ENCODE results near the gene IKBKE. TPM values are rescaled to one million over a fixed set of nuclear protein-coding genes. Genes with fewer than 3 reads are reported as not detected.

Gene IKBKE
- total and polyA plus RNA-seq, 2 of the 8 experiments (the other 6 are each of a cell fraction or from before 2014, with no cell fraction given): 8.6 to 12.0 TPM

- H2AFZ ChIP-seq (ENCODE audit: low read length): no peak overlapping the region
- no peaks in the 10 kb centered on the region for H3K79me2 ChIP-seq (ENCODE audit: control insufficient read depth in 1 of 2, insufficient read depth in 2 of 2, low read length in 2 of 2)
- no peak for DNase-seq (ENCODE audit: low read depth in 1 of 2, low spot score in 2 of 2)
- H3K4me2 ChIP-seq (ENCODE audit: insufficient read depth in 1 of 2, low read depth in 2 of 2, low read length in 2 of 2): no peak overlapping the region
- CTCF ChIA-PET (ENCODE audit: partially characterized antibody): interaction anchor here (0.5 to 2.3 kb wide), 14 partner anchors 11 to 154 kb away, joined by 3 to 10 read pairs (median 4); no protein-coding TSS in a partner anchor
- no peak overlapping the region for H3K23ac ChIP-seq (ENCODE audit: insufficient read length)
- FAIRE-seq: no peak
- POLR2A ChIA-PET (ENCODE audit: partially characterized antibody): interaction anchor here (0.6 to 2.2 kb wide), 2 partner anchors 26 to 1621 kb away, joined by 4 to 6 read pairs; no protein-coding TSS in a partner anchor
- no peaks in the 10 kb centered on the region for H3K9me3 ChIP-seq (ENCODE audit: insufficient read depth in 2 of 2, low read depth in 1 of 2, low read length in 1 of 2)
- no peak overlapping the region for H2BK15ac ChIP-seq (ENCODE audit: low read length)
- no peaks in the 10 kb centered on the region for H3K79me1 ChIP-seq (ENCODE audit: low read depth, low read length)
- no peak overlapping the region for H3K4ac ChIP-seq (replicated peaks; ENCODE audit: insufficient read length, low read depth, low read length)
- no peak overlapping the region for H3K27ac ChIP-seq (ENCODE audit: low read depth, low read length)
- H3K14ac ChIP-seq (ENCODE audit: insufficient read length): no peak overlapping the region
- H4K5ac ChIP-seq (ENCODE audit: insufficient read length, low read depth, low read length): no peak overlapping the region
- no peak overlapping the region for H3K4me3 ChIP-seq (ENCODE audit: extremely low read depth in 1 of 4, insufficient read depth in 2 of 4, low read depth in 3 of 4, low read length in 4 of 4)
- no peak overlapping the region for H2BK120ac ChIP-seq (replicated peaks; ENCODE audit: low read depth, low read length)
- no peak overlapping the region for H3K56ac ChIP-seq (replicated peaks; ENCODE audit: insufficient read length, low read depth, low read length)
- no peaks in the 10 kb centered on the region for H3K36me3 ChIP-seq (ENCODE audit: control insufficient read depth in 2 of 4, insufficient read depth in 4 of 4, low read length in 3 of 4)
- peaks cover 13 to 33% (median 29%) of the 10 kb centered on the region in 4 experiments for H3K27me3 ChIP-seq (replicated peaks in 1 of 4; ENCODE audit: control insufficient read depth in 3 of 4, extremely low read depth in 1 of 4, insufficient read depth in 3 of 4, low read length in 3 of 4)
- H3K23me2 ChIP-seq (ENCODE audit: low read depth, low read length): peaks cover 9% of the 10 kb centered on the region; the same call in 1 of the 2 replicates
- peaks cover 2 to 5% of the 10 kb centered on the region in 2 experiments for H4K20me1 ChIP-seq (replicated peaks in 1 of 2; ENCODE audit: control insufficient read depth in 1 of 2, insufficient read depth in 2 of 2, low read length in 2 of 2)
- H2BK5ac ChIP-seq (ENCODE audit: low read depth, low read length): no peak overlapping the region
- H2BK12ac ChIP-seq (ENCODE audit: low read depth, low read length): 0 out of 2 replicates have a peak overlapping the region, but pooled peaks have one; percentile 5
- H4K91ac ChIP-seq (replicated peaks; ENCODE audit: insufficient read length, low read length): no peak overlapping the region
- no peak overlapping the region for H3K9ac ChIP-seq (replicated peaks in 1 of 4; ENCODE audit: extremely low read depth in 1 of 4, low read depth in 3 of 4, low read length in 3 of 4)
- H3K4me1 ChIP-seq (replicated peaks in 1 of 4; ENCODE audit: control insufficient read depth in 3 of 4, insufficient read depth in 4 of 4, low read length in 3 of 4): peaks cover 3 to 19% (median 6%) of the 10 kb centered on the region in 4 experiments; a peak in 6 of 7 replicates
- 77% methylated on average over 14 of the region's 14 CpGs; no CpG with 5 or more reads in 1 of the 2 experiments for WGBS, 2 experiments (ENCODE audit: extremely low coverage in 1 of 2, insufficient coverage in 1 of 2, insufficient read length in 1 of 2, insufficient replicate concordance in 2 of 2, low coverage in 1 of 2, low lambda C conversion rate in 2 of 2, missing lambda C conversion rate in 1 of 2)
- no peak overlapping the region for H2BK20ac ChIP-seq (ENCODE audit: low read length)
- no peak overlapping the region for H4K8ac ChIP-seq (ENCODE audit: extremely low read depth, insufficient read depth, low read length)
- H3K18ac ChIP-seq (ENCODE audit: extremely low read depth, low read length): no peak overlapping the region
- no peak overlapping the region for H2AK5ac ChIP-seq (ENCODE audit: low read depth, low read length)
- no peak for TF ChIP-seq SIN3A (conservative IDR thresholded peaks at IDR 0.05 in 1 of 2, IDR thresholded peaks at IDR 0.05 in 1 of 2; ENCODE audit: low read depth in 1 of 2, low read length in 2 of 2)
- TF ChIP-seq, protein P1, sequence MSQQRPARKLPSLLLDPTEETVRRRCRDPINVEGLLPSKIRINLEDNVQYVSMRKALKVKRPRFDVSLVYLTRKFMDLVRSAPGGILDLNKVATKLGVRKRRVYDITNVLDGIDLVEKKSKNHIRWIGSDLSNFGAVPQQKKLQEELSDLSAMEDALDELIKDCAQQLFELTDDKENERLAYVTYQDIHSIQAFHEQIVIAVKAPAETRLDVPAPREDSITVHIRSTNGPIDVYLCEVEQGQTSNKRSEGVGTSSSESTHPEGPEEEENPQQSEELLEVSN (IDR thresholded peaks at IDR 0.05): no peak
These were observed 41.2 kb downstream of the IKBKE start for GRCh38 chr1:206511362-206512057.

All from H1 (cell line).